Trophoblast cell (in vitro differentiated cells and primary cell): ENCODE results near the gene FGGY.

Experiments used
- DNase-seq, 2 donors: peaks; one replicate each; pipeline ENCODE4 v3.0.0-alpha.2; 2016
- H2AFZ ChIP-seq: 2 replicates; pipeline ENCODE4 v1.6.1; 2013; ENCODE audit warnings: low read length, moderate library complexity, mild to moderate bottlenecking; ENCODE audit not compliant: insufficient read depth, poor library complexity
- H2AK5ac ChIP-seq: 2 replicates; pipeline ENCODE4 v1.6.1; 2013; ENCODE audit warnings: mild to moderate bottlenecking, low read length
- H2BK120ac ChIP-seq: 2 replicates; pipeline ENCODE4 v1.6.1; 2013; ENCODE audit warnings: low read length, mild to moderate bottlenecking, moderate library complexity; ENCODE audit not compliant: insufficient read depth, poor library complexity
- H2BK12ac ChIP-seq: 2 replicates; pipeline ENCODE4 v1.6.1; 2013; ENCODE audit warnings: mild to moderate bottlenecking, low read length, moderate library complexity
- H2BK5ac ChIP-seq: 2 replicates; pipeline ENCODE4 v1.6.1; 2013; ENCODE audit warnings: low read length, low read depth, moderate library complexity, mild to moderate bottlenecking; ENCODE audit not compliant: poor library complexity
- H3K14ac ChIP-seq: 2 replicates; pipeline ENCODE4 v1.6.1; 2013; ENCODE audit warnings: mild to moderate bottlenecking, low read length
- H3K18ac ChIP-seq: 2 replicates; pipeline ENCODE4 v1.6.1; 2013; ENCODE audit warnings: mild to moderate bottlenecking, low read length
- H3K23ac ChIP-seq: 2 replicates; pipeline ENCODE4 v1.6.1; 2013; ENCODE audit warnings: low read length
- H3K27ac ChIP-seq: 2 replicates; pipeline ENCODE4 v1.5.1; 2013; ENCODE audit warnings: low read depth, mild to moderate bottlenecking, inconsistent platforms, low read length, moderate library complexity
- H3K27me3 ChIP-seq: 2 replicates; pipeline ENCODE4 v1.6.1; 2013; ENCODE audit warnings: inconsistent platforms, mild to moderate bottlenecking, low read length, moderate library complexity; ENCODE audit not compliant: insufficient read depth
- H3K36me3 ChIP-seq, 2 experiments: 1 replicate in 1 of 2; 2 replicates in 1 of 2; pipeline ENCODE4 v1.6.1; 2013; ENCODE audit warnings: low read length in 2 of 2, mild to moderate bottlenecking in 2 of 2, moderate library complexity in 1 of 2; ENCODE audit not compliant: insufficient read depth in 2 of 2, control insufficient read depth in 1 of 2
- H3K4ac ChIP-seq: 2 replicates; pipeline ENCODE4 v1.6.1; 2013; ENCODE audit warnings: low read depth, mild to moderate bottlenecking, low read length, moderate library complexity
- H3K4me1 ChIP-seq, 2 experiments: 1 replicate in 1 of 2; 2 replicates in 1 of 2; pipeline ENCODE4 v1.6.1; 2013; ENCODE audit warnings: low read length in 2 of 2, mild to moderate bottlenecking in 2 of 2, moderate library complexity in 1 of 2; ENCODE audit not compliant: insufficient read depth in 2 of 2, control insufficient read depth in 1 of 2
- H3K4me2 ChIP-seq: 2 replicates; pipeline ENCODE4 v1.6.1; 2013; ENCODE audit warnings: inconsistent platforms, mild to moderate bottlenecking, low read length, moderate library complexity
- H3K4me3 ChIP-seq: 2 replicates; pipeline ENCODE4 v1.5.1; 2013; ENCODE audit warnings: mild to moderate bottlenecking, low read depth, low read length, inconsistent platforms
- H3K79me1 ChIP-seq: one replicate; pipeline ENCODE4 v1.6.1; 2013; ENCODE audit warnings: low read length
- H3K79me2 ChIP-seq: 2 replicates; pipeline ENCODE4 v1.6.1; 2013; ENCODE audit warnings: low read length, mild to moderate bottlenecking; ENCODE audit not compliant: control insufficient read depth, insufficient read depth, poor library complexity
- H3K9ac ChIP-seq: 2 replicates; pipeline ENCODE4 v1.6.1; 2013; ENCODE audit warnings: mild to moderate bottlenecking, low read length
- H3K9me3 ChIP-seq: 2 replicates; pipeline ENCODE4 v1.6.1; 2013; ENCODE audit warnings: low read depth, mild to moderate bottlenecking, control low read depth, inconsistent platforms, low read length; ENCODE audit not compliant: insufficient read depth
- H4K12ac ChIP-seq: 2 replicates; pipeline ENCODE4 v1.6.1; 2013; ENCODE audit warnings: low read depth, mild to moderate bottlenecking, low read length, moderate library complexity
- H4K8ac ChIP-seq: 2 replicates; pipeline ENCODE4 v1.6.1; 2013; ENCODE audit warnings: low read depth, mild to moderate bottlenecking, low read length, moderate library complexity
- H4K91ac ChIP-seq: one replicate; pipeline ENCODE4 v1.6.1; 2013; ENCODE audit warnings: low read depth, mild to moderate bottlenecking, low read length, moderate library complexity
- WGBS: extraction: QIAGEN DNeasy Blood & Tissue Kit; methylation state at CpG from one replicate; pipeline ENCODE4 v1.1.7; 2013; ENCODE audit warnings: missing lambda C conversion rate; ENCODE audit not compliant: insufficient read length, insufficient coverage; ENCODE audit errors: extremely low coverage; 5-methylcytosine and 5-hydroxymethylcytosine counted together

The FGGY gene

GRCh38 chr1:59431566-59432294, 134.8 kb downstream of the FGGY start:
- H3K9ac ChIP-seq = no peak overlapping the region
- no peaks in the 10 kb centered on the region for H3K36me3 ChIP-seq
- H3K27ac ChIP-seq = no peak overlapping the region
- no peak overlapping the region for H3K14ac ChIP-seq
- no peak overlapping the region for H3K4me3 ChIP-seq
- H4K8ac ChIP-seq = no peak overlapping the region
- no peak overlapping the region for H3K18ac ChIP-seq
- no peak overlapping the region for H3K4ac ChIP-seq
- no peak overlapping the region for H4K12ac ChIP-seq
- H2AFZ ChIP-seq = no peak overlapping the region
- H3K4me1 ChIP-seq = peaks cover 26 to 32% of the 10 kb centered on the region in 2 experiments
- H3K23ac ChIP-seq = no peak overlapping the region
- H2BK5ac ChIP-seq = no peak overlapping the region
- H3K4me2 ChIP-seq = no peak overlapping the region
- no peaks in the 10 kb centered on the region for H3K79me2 ChIP-seq
- H2BK120ac ChIP-seq = no peak overlapping the region
- no CpG with 5 or more reads among the region's 3 CpGs for WGBS
- DNase-seq = peak in 1 of 2 donors; percentile 14
- no peak overlapping the region for H4K91ac ChIP-seq
- no peaks in the 10 kb centered on the region for H3K27me3 ChIP-seq
- no peak overlapping the region for H2BK12ac ChIP-seq
- H3K9me3 ChIP-seq = peaks cover 1% of the 10 kb centered on the region
- H3K79me1 ChIP-seq = peaks cover 36% of the 10 kb centered on the region
- no peak overlapping the region for H2AK5ac ChIP-seq

- peaks cover 1% of the 10 kb centered on the region for H3K9me3 ChIP-seq
- no peak overlapping the region for H4K8ac ChIP-seq
- peak overlapping the region; percentile 35 for H2BK120ac ChIP-seq
- H2BK5ac ChIP-seq = no peak overlapping the region
- H3K79me1 ChIP-seq = peaks cover 29% of the 10 kb centered on the region
- no peak overlapping the region for H3K9ac ChIP-seq
- no peaks in the 10 kb centered on the region for H3K36me3 ChIP-seq
- WGBS = no CpG with 5 or more reads among the region's 6 CpGs
- H3K27ac ChIP-seq = no peak overlapping the region
- H2AFZ ChIP-seq = no peak overlapping the region
- peak overlapping the region; percentile 5 for H2BK12ac ChIP-seq
- peaks cover 19 to 27% of the 10 kb centered on the region in 2 experiments for H3K4me1 ChIP-seq
- H3K18ac ChIP-seq = no peak overlapping the region
- no peak overlapping the region for H3K4me2 ChIP-seq
- no peak overlapping the region for H3K4me3 ChIP-seq
- no peak overlapping the region for H3K23ac ChIP-seq
- peak overlapping the region; percentile 20 for H4K91ac ChIP-seq
- H3K4ac ChIP-seq = no peak overlapping the region
- no peak overlapping the region for H2AK5ac ChIP-seq
- H3K14ac ChIP-seq = no peak overlapping the region
- no peak for DNase-seq
- H3K27me3 ChIP-seq = no peaks in the 10 kb centered on the region
- H4K12ac ChIP-seq = no peak overlapping the region
- H3K79me2 ChIP-seq = no peaks in the 10 kb centered on the region
Observed at GRCh38 chr1:59432531-59433439, 135.9 kb downstream of the FGGY start.

- WGBS = no CpG with 5 or more reads among the region's 6 CpGs
- H2AK5ac ChIP-seq = no peak overlapping the region
Observed at GRCh38 chr1:59433440-59433813, 136.5 kb downstream of the FGGY start.

GRCh38 chr1:59434336-59434735, 137.4 kb downstream of the FGGY start:
- Histone ChIP-seq H2AFZ (no peak overlapping the region), H3K4me3 (no peak overlapping the region)

More at GRCh38 chr1:59433440-59433813, 136.5 kb downstream of the FGGY start:
- H3K9ac ChIP-seq = no peak overlapping the region
- no peak overlapping the region for H3K23ac ChIP-seq
- no peaks in the 10 kb centered on the region for H3K27me3 ChIP-seq
- H4K8ac ChIP-seq = no peak overlapping the region
- no peaks in the 10 kb centered on the region for H3K79me2 ChIP-seq
- H3K4ac ChIP-seq = no peak overlapping the region
- H4K91ac ChIP-seq = peak overlapping the region; percentile 20
- no peak overlapping the region for H3K14ac ChIP-seq
- no peak overlapping the region for H4K12ac ChIP-seq
- no peak overlapping the region for H3K4me2 ChIP-seq
- peak overlapping the region; percentile 3 for H2BK12ac ChIP-seq
- H3K4me3 ChIP-seq = no peak overlapping the region
- H3K79me1 ChIP-seq = peaks cover 25% of the 10 kb centered on the region
- no peak for DNase-seq
- no peaks in the 10 kb centered on the region for H3K36me3 ChIP-seq
- H2BK120ac ChIP-seq = peak overlapping the region; percentile 35
- H3K9me3 ChIP-seq = peaks cover 1% of the 10 kb centered on the region
- H3K27ac ChIP-seq = no peak overlapping the region
- no peak overlapping the region for H3K18ac ChIP-seq
- H3K4me1 ChIP-seq = peaks cover 17 to 25% of the 10 kb centered on the region in 2 experiments
- H2BK5ac ChIP-seq = peak overlapping the region; percentile 59
- no peak overlapping the region for H2AFZ ChIP-seq

More at GRCh38 chr1:59434336-59434735, 137.4 kb downstream of the FGGY start:
- Histone ChIP-seq H3K9me3 (peaks cover 1% of the 10 kb centered on the region), H3K18ac (no peak overlapping the region), H3K4me2 (no peak overlapping the region), H3K14ac (no peak overlapping the region), H3K27me3 (no peaks in the 10 kb centered on the region), H4K12ac (no peak overlapping the region), H3K79me2 (no peaks in the 10 kb centered on the region), H3K4me1 (peaks cover 12 to 25% of the 10 kb centered on the region in 2 experiments), H3K79me1 (peaks cover 21% of the 10 kb centered on the region), H3K9ac (no peak overlapping the region), H2BK120ac (no peak overlapping the region), H2AK5ac (no peak overlapping the region), H2BK12ac (peak overlapping the region; percentile 16), H3K4ac (no peak overlapping the region), H3K23ac (no peak overlapping the region), H4K91ac (peak overlapping the region; percentile 36), H4K8ac (peak overlapping the region; percentile 36), H3K27ac (peak overlapping the region; percentile 32), H3K36me3 (no peaks in the 10 kb centered on the region), H2BK5ac (peak overlapping the region; percentile 1)
- DNase-seq = peak in 1 of 2 donors; percentile 25
- WGBS = no CpG with 5 or more reads among the region's 3 CpGs
